HT1080 (cell line): ENCODE results near the gene ATP5MG. TPM values are rescaled to one million over a fixed set of nuclear protein-coding genes. Genes with fewer than 3 reads are reported as not detected.

Experiments used
- DNase-seq: peaks from one replicate; pipeline ENCODE4 v3.0.0-alpha.2; 2015; ENCODE audit warnings: low read depth
- total RNA-seq: library from RNA; depleted of rRNA; stranded (reverse); fragments of >200 nt; shearing (Covaris generic); gene quantifications from 2 replicates; pipeline ENCODE4 v1.2.3, GENCODE V29; 2014; rRNA removed

The ATP5MG gene
- total RNA-seq, 1 experiment from 2014 or later: 139 TPM

DNA sequence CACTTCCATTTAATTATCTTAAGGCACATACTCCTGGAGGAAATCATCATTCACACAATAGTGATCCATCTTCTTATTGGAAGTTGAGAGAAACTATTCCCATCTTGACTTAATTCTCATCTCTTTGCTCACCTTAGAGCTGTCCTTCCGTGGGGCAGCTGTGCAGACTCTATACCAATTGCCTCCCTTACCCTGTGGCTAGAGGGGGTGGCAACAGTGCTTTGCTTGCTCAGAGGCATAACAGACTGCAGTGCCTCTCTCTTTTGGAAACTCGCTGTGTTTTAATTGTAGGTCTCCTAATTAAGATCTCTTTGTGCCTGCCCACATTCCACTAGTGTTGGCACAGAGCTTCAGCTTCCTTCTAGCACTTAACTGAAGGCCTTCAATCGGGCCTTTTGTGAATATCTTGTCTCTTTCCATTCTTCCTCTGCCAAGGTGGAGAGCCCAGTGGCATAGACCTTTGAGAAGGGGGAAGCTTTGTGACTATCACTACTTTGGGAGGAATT is 40.4 kb downstream of the ATP5MG start:
- no peak for DNase-seq

- no peak for DNase-seq
Observed at GRCh38 chr11:118442301-118442700, 40.9 kb downstream of the ATP5MG start.

- DNase-seq: no peak
Observed at GRCh38 chr11:118442908-118443589, 41.6 kb downstream of the ATP5MG start.

DNA sequence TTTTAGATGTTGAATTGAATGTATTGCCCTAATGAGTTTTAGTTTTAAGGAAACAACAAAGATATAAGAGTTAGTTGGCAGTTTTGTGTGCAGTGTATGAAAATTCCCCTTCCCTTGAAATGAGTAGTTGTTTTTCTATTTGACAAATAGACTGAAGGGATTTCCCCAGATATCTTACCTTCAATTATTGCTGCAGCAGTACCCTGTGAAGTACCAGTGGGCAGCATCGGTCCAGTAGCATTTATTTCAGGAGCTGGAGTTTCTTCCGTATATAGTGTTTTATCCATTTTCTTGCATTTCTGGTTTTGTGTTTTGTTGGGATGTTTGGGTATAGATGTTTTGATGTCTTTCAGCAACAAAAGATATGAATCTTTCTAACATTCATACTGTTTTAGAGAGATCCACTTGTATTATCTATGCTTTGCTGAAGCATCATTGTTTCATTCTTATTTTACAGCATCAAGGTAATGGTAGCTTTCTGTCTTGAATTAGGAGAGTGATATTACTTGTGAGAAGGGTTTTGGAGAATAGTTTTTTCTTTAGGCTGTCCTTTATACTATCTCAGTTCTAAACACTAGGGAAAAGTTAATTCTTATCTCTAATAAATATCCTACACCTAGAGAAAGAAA is 42.3 kb downstream of the ATP5MG start:
- no peak for DNase-seq

GRCh38 chr11:118447423-118447822 is 46.0 kb downstream of the ATP5MG start:
- no peak for DNase-seq

DNA sequence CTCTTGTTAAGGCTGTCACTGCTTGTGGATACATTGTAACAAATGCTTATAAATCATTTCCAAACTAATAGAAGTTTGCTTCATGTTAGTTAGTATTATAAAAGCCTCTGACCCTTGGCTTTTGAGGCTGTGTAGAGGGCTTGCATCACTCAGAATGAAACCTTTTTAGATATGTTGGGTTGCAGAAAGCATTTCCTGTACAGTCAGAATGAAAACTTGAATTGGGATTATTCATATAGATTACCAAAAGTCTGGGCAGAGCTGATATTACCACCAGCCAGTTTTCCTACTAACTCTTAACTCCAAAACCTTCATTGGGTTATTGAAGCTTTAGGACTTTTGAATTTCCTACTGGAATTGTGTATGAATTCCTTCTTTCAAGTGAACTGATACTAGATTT is 46.9 kb downstream of the ATP5MG start:
- DNase-seq: no peak

GRCh38 chr11:118449316-118449918 is 48.0 kb downstream of the ATP5MG start:
- DNase-seq: no peak

DNA sequence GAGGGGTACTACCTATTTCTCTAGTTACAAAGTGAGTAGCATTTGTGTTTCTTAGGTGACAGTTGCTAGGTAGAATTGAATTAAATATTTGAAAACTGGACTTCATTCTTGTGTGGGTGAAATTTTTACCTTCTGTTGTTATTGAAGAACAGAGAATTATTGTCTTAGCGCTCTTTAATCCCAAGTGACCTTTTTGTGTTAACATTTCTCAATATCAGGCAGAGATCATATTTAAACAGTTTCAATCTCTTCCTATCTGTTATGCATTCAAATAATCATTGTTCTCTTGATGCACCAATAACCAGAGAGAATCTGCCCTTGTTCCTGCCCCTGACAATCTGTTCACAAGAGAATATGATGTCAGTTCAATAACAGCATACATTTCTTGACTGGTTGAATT is 49.0 kb downstream of the ATP5MG start:
- DNase-seq: no peak

Other genes with a start within 250 kb of the ATP5MG start
- gene SCN4B, start 248.8 kb upstream of the ATP5MG start, total RNA-seq: not detected in 2 replicates
- 0.03 TPM in 1 of 2 replicates, not detected in the other for gene SCN2B, start 225.0 kb upstream of the ATP5MG start, total RNA-seq
- not detected in 2 replicates for gene JAML, start 176.6 kb upstream of the ATP5MG start, total RNA-seq
- 1.7 and 2.2 TPM in 2 replicates for gene MPZL3, start 149.2 kb upstream of the ATP5MG start, total RNA-seq
- 2.6 and 5.6 TPM in 2 replicates for gene MPZL2, start 137.3 kb upstream of the ATP5MG start, total RNA-seq
- gene CD3E, start 96.9 kb upstream of the ATP5MG start, total RNA-seq: 0.42 TPM in 1 of 2 replicates, not detected in the other
- 1.0 and 4.0 TPM in 2 replicates for gene CD3D, start 58.9 kb upstream of the ATP5MG start, total RNA-seq
- gene CD3G, start 57.3 kb upstream of the ATP5MG start, total RNA-seq: not detected in 2 replicates
- gene UBE4A, start 42.0 kb upstream of the ATP5MG start, total RNA-seq: 37.9 and 45.8 TPM in 2 replicates
- gene KMT2A, start 34.9 kb downstream of the ATP5MG start, total RNA-seq: 24.2 and 24.6 TPM in 2 replicates
- 0.85 and 1.1 TPM in 2 replicates for gene TTC36, start 125.9 kb downstream of the ATP5MG start, total RNA-seq
- 10.1 and 12.3 TPM in 2 replicates for gene TMEM25, start 129.6 kb downstream of the ATP5MG start, total RNA-seq
- gene IFT46, start 164.3 kb downstream of the ATP5MG start, total RNA-seq: 35.6 and 38.5 TPM in 2 replicates
- 85.4 and 116 TPM in 2 replicates for gene ARCN1, start 170.8 kb downstream of the ATP5MG start, total RNA-seq
- gene PHLDB1, start 206.0 kb downstream of the ATP5MG start, total RNA-seq: 42.2 and 48.7 TPM in 2 replicates